Progenitor cell of endocrine pancreas (in vitro differentiated cells): ENCODE data around the gene KSR2. TPM values are rescaled to one million over a fixed set of nuclear protein-coding genes. Genes with fewer than 3 reads are reported as not detected.

Experiments
- DNase-seq: peaks from one replicate; pipeline ENCODE4 v3.0.0; 2021; ENCODE audit warnings: low spot score; ENCODE audit not compliant: unreplicated experiment
- H3K27ac Mint-ChIP-seq: 2 replicates; pipeline ENCODE4 v1.8.0; 2021; ENCODE audit warnings: mild to moderate bottlenecking, moderate library complexity, mixed read lengths
- H3K27me3 Mint-ChIP-seq: 2 replicates; pipeline ENCODE4 v1.8.0; 2021; ENCODE audit warnings: mixed read lengths
- H3K36me3 Mint-ChIP-seq: 2 replicates; pipeline ENCODE4 v1.8.0; 2022; ENCODE audit warnings: mixed read lengths; ENCODE audit not compliant: insufficient read depth
- H3K4me1 Mint-ChIP-seq: 2 replicates; pipeline ENCODE4 v1.8.0; 2021; ENCODE audit warnings: low read depth, mixed read lengths
- H3K4me3 Mint-ChIP-seq: 2 replicates; pipeline ENCODE4 v1.8.0; 2021; ENCODE audit warnings: low read depth, mild to moderate bottlenecking, moderate library complexity, mixed read lengths
- H3K9me3 Mint-ChIP-seq: 2 replicates; pipeline ENCODE4 v1.8.0; 2021; ENCODE audit warnings: low read depth, mixed read lengths
- total RNA-seq: library from RNA; stranded (reverse); gene quantifications from 2 replicates; pipeline ENCODE4 v1.2.1, GENCODE V29; 2021
- TF ChIP-seq, protein P1 (sequence below): fragments of 200-600 bp; sonication (generic); IDR thresholded peaks from one replicate; pipeline ENCODE4 v1.5.0; 2021; ENCODE audit warnings: antibody characterized with exemption, mild to moderate bottlenecking; ENCODE audit not compliant: unreplicated experiment

The KSR2 gene
- total RNA-seq, 1 donor from 2014 or later: 1.8 TPM

- peaks cover 6% of the 10 kb centered on the region for H3K36me3 Mint-ChIP-seq
- peaks cover 15% of the 10 kb centered on the region for H3K9me3 Mint-ChIP-seq
- TF ChIP-seq, protein P1, sequence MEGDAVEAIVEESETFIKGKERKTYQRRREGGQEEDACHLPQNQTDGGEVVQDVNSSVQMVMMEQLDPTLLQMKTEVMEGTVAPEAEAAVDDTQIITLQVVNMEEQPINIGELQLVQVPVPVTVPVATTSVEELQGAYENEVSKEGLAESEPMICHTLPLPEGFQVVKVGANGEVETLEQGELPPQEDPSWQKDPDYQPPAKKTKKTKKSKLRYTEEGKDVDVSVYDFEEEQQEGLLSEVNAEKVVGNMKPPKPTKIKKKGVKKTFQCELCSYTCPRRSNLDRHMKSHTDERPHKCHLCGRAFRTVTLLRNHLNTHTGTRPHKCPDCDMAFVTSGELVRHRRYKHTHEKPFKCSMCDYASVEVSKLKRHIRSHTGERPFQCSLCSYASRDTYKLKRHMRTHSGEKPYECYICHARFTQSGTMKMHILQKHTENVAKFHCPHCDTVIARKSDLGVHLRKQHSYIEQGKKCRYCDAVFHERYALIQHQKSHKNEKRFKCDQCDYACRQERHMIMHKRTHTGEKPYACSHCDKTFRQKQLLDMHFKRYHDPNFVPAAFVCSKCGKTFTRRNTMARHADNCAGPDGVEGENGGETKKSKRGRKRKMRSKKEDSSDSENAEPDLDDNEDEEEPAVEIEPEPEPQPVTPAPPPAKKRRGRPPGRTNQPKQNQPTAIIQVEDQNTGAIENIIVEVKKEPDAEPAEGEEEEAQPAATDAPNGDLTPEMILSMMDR: no peak
- H3K27me3 Mint-ChIP-seq: peaks cover 23% of the 10 kb centered on the region
- H3K4me1 Mint-ChIP-seq: no peaks in the 10 kb centered on the region
- H3K27ac Mint-ChIP-seq: no peak overlapping the region
- DNase-seq: no peak
- H3K4me3 Mint-ChIP-seq: no peak overlapping the region
Measured at GRCh38 chr12:117832459-117833457, 136.0 kb downstream of the KSR2 start.

DNA sequence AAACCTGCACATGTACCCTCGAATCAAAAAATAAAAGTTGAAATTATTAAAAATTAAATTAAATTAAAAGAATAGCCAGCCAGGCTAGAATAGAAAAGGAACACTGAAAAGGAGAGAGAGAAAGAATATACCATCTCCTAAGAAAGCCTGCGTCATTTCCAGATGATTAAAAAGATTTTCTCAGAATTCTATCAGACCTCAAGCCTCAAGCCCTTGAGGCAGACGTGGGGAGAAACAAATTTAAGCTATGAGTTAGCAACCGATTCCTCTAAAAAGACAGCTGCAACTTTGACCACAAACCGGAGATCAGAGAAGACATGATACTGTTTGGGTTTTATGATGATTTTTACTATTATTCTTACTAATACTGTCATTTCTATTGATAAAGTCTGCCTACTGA, 138.3 kb downstream of the KSR2 start:
- no peak for DNase-seq
- Mint-ChIP-seq H3K9me3 (peaks cover 15% of the 10 kb centered on the region), H3K36me3 (peaks cover 6% of the 10 kb centered on the region), H3K27me3 (peaks cover 4% of the 10 kb centered on the region), H3K27ac (no peak overlapping the region), H3K4me3 (no peak overlapping the region), H3K4me1 (no peaks in the 10 kb centered on the region)
- TF ChIP-seq, protein P1: no peak

GRCh38 chr12:117829108-117829507, 139.7 kb downstream of the KSR2 start:
- Mint-ChIP-seq H3K4me3 (no peak overlapping the region), H3K9me3 (peaks cover 15% of the 10 kb centered on the region), H3K36me3 (peaks cover 6% of the 10 kb centered on the region), H3K27ac (no peak overlapping the region), H3K4me1 (no peaks in the 10 kb centered on the region), H3K27me3 (no peaks in the 10 kb centered on the region)
- TF ChIP-seq, protein P1: no peak
- DNase-seq: no peak

- TF ChIP-seq, protein P1: no peak
- Mint-ChIP-seq H3K36me3 (peaks cover 6% of the 10 kb centered on the region), H3K27me3 (no peaks in the 10 kb centered on the region), H3K4me3 (no peak overlapping the region), H3K27ac (no peak overlapping the region), H3K4me1 (no peaks in the 10 kb centered on the region), H3K9me3 (peaks cover 15% of the 10 kb centered on the region)
- DNase-seq: no peak
Measured at GRCh38 chr12:117827660-117828059, 141.1 kb downstream of the KSR2 start.

- TF ChIP-seq, protein P1: no peak
- Mint-ChIP-seq H3K27me3 (no peaks in the 10 kb centered on the region), H3K4me3 (no peak overlapping the region), H3K9me3 (peaks cover 15% of the 10 kb centered on the region), H3K36me3 (peaks cover 6% of the 10 kb centered on the region), H3K4me1 (no peaks in the 10 kb centered on the region), H3K27ac (no peak overlapping the region)
- DNase-seq: no peak
Measured at GRCh38 chr12:117825827-117826226, 143.0 kb downstream of the KSR2 start.
